ENCODE results near the gene WDR88. TPM values are rescaled to one million over a fixed set of nuclear protein-coding genes. Genes with fewer than 3 reads are reported as not detected.
"Not testable (repeated sequence)": the region's sequence is repeated elsewhere in the genome, so short reads cannot be mapped to it uniquely, and the experiment has no call there.

The WDR88 gene
- total RNA-seq, 1 donor from 2014 or later: not detected

- no peak for DNase-seq (ENCODE audit: low spot score)
Observed at GRCh38 chr19:33196446-33197193, 64.7 kb downstream of the WDR88 start.

- no peak for DNase-seq (ENCODE audit: low spot score)
Observed at GRCh38 chr19:33197591-33198000, 65.7 kb downstream of the WDR88 start.

- no peak for DNase-seq (ENCODE audit: low spot score)
Observed at GRCh38 chr19:33198169-33198568, 66.3 kb downstream of the WDR88 start.

GRCh38 chr19:33199441-33200265 is 67.7 kb downstream of the WDR88 start:
- DNase-seq (ENCODE audit: low spot score): no peak

GRCh38 chr19:33201473-33201872 is 69.6 kb downstream of the WDR88 start:
- no peak for DNase-seq (ENCODE audit: low spot score)

GRCh38 chr19:33201886-33202545 is 70.1 kb downstream of the WDR88 start:
- DNase-seq (ENCODE audit: low spot score): no peak

- no peak for DNase-seq (ENCODE audit: low spot score)
Observed at GRCh38 chr19:33202546-33203507, 70.9 kb downstream of the WDR88 start.

GRCh38 chr19:33203529-33203928 is 71.6 kb downstream of the WDR88 start:
- DNase-seq (ENCODE audit: low spot score): no peak

GRCh38 chr19:33204136-33204973 is 72.4 kb downstream of the WDR88 start:
- no peak for DNase-seq (ENCODE audit: low spot score)

- no peak for DNase-seq (ENCODE audit: low spot score)
Observed at GRCh38 chr19:33205110-33205509, 73.2 kb downstream of the WDR88 start.

GRCh38 chr19:33205531-33206260 is 73.8 kb downstream of the WDR88 start:
- no peak for DNase-seq (ENCODE audit: low spot score)

GRCh38 chr19:33206261-33207039 is 74.5 kb downstream of the WDR88 start:
- no peak for DNase-seq (ENCODE audit: low spot score)

- DNase-seq (ENCODE audit: low spot score): no peak
Observed at GRCh38 chr19:33207040-33207620, 75.2 kb downstream of the WDR88 start.

- no peak for DNase-seq (ENCODE audit: low spot score)
Observed at GRCh38 chr19:33207903-33208302, 76.0 kb downstream of the WDR88 start.

- no peak for DNase-seq (ENCODE audit: low spot score)
Observed at GRCh38 chr19:33208371-33208895, 76.5 kb downstream of the WDR88 start.

- no peak for DNase-seq (ENCODE audit: low spot score)
Observed at GRCh38 chr19:33208904-33209849, 77.3 kb downstream of the WDR88 start.

GRCh38 chr19:33209850-33210230 is 77.9 kb downstream of the WDR88 start:
- not testable (repeated sequence) for DNase-seq (ENCODE audit: low spot score)
